ENCODE results near the gene ENTHD1. TPM values are rescaled to one million over a fixed set of nuclear protein-coding genes. Genes with fewer than 3 reads are reported as not detected.
A peak's percentile ranks its signal among the peaks of the same experiment; 100 is the strongest.

Gene ENTHD1
- total RNA-seq, 2 donors from 2014 or later: 0.31 to 1.5 TPM

- Mint-ChIP-seq H3K27ac (peak overlapping the region in 1 of 2 donors; percentile 48), H3K9me3 (no peaks in the 10 kb centered on the region), H3K36me3 (peaks cover 13 to 19% of the 10 kb centered on the region in 2 donors)
- ATAC-seq (peak; percentile 22 to 37), DNase-seq (ENCODE audit: low spot score in 2 of 2) (no peak)
Observed at GRCh38 chr22:39928536-39929520, 35.3 kb upstream of the ENTHD1 start.

GRCh38 chr22:39927544-39927943, 34.0 kb upstream of the ENTHD1 start:
- Mint-ChIP-seq H3K27ac (peak overlapping the region in 1 of 2 donors; percentile 88), H3K9me3 (no peaks in the 10 kb centered on the region), H3K36me3 (peaks cover 13 to 19% of the 10 kb centered on the region in 2 donors)
- DNase-seq (ENCODE audit: low spot score in 2 of 2) (no peak), ATAC-seq (peak; percentile 50 to 62)

- Mint-ChIP-seq H3K9me3 (no peaks in the 10 kb centered on the region), H3K27ac (peak overlapping the region in 1 of 2 donors; percentile 86), H3K36me3 (peaks cover 13 to 19% of the 10 kb centered on the region in 2 donors)
- ATAC-seq (no peak), DNase-seq (ENCODE audit: low spot score in 2 of 2) (no peak)
Observed at GRCh38 chr22:39926753-39927152, 33.2 kb upstream of the ENTHD1 start.

GRCh38 chr22:39925909-39926679, 32.5 kb upstream of the ENTHD1 start:
- Mint-ChIP-seq H3K27ac (peak overlapping the region in 1 of 2 donors; percentile 87), H3K36me3 (peaks cover 13 to 19% of the 10 kb centered on the region in 2 donors), H3K9me3 (no peaks in the 10 kb centered on the region)
- no peak for DNase-seq (ENCODE audit: low spot score in 2 of 2)
- ATAC-seq: peak; percentile 21 to 23

GRCh38 chr22:39925273-39925672, 31.7 kb upstream of the ENTHD1 start:
- peak overlapping the region in 1 of 2 donors; percentile 87 for H3K27ac Mint-ChIP-seq
- ATAC-seq: no peak
- no peak for DNase-seq (ENCODE audit: low spot score in 2 of 2)
- H3K36me3 Mint-ChIP-seq: peaks cover 13 to 19% of the 10 kb centered on the region in 2 donors
- H3K9me3 Mint-ChIP-seq: no peaks in the 10 kb centered on the region

GRCh38 chr22:39924286-39924685, 30.7 kb upstream of the ENTHD1 start:
- no peak for DNase-seq (ENCODE audit: low spot score in 2 of 2)
- H3K36me3 Mint-ChIP-seq: peaks cover 13 to 19% of the 10 kb centered on the region in 2 donors
- ATAC-seq: no peak

GRCh38 chr22:39923696-39924095, 30.1 kb upstream of the ENTHD1 start:
- no peak overlapping the region for H3K27ac Mint-ChIP-seq
- H3K9me3 Mint-ChIP-seq: no peaks in the 10 kb centered on the region
- ATAC-seq (no peak), DNase-seq (ENCODE audit: low spot score in 2 of 2) (no peak)
- H3K36me3 Mint-ChIP-seq: peaks cover 13 to 17% of the 10 kb centered on the region in 2 donors

More at GRCh38 chr22:39924286-39924685, 30.7 kb upstream of the ENTHD1 start:
- Mint-ChIP-seq H3K9me3 (no peaks in the 10 kb centered on the region), H3K27ac (peak overlapping the region in 1 of 2 donors; percentile 11)

GRCh38 chr22:39920134-39920743, 26.7 kb upstream of the ENTHD1 start:
- no peaks in the 10 kb centered on the region for H3K36me3 Mint-ChIP-seq
- no peaks in the 10 kb centered on the region for H3K9me3 Mint-ChIP-seq
- peak overlapping the region; percentile 80 to 95 for H3K27ac Mint-ChIP-seq
- ATAC-seq (peak; percentile 81), DNase-seq (ENCODE audit: low spot score in 2 of 2) (peak in 1 of 2 donors; percentile 63)

- Mint-ChIP-seq H3K36me3 (no peaks in the 10 kb centered on the region), H3K9me3 (no peaks in the 10 kb centered on the region), H3K27ac (peak overlapping the region; percentile 62 to 81)
- ATAC-seq (no peak), DNase-seq (ENCODE audit: low spot score in 2 of 2) (no peak)
Observed at GRCh38 chr22:39917776-39918495, 24.4 kb upstream of the ENTHD1 start.

- no peaks in the 10 kb centered on the region for H3K9me3 Mint-ChIP-seq
- peak overlapping the region; percentile 15 to 62 for H3K27ac Mint-ChIP-seq
- no peak for ATAC-seq
- no peak for DNase-seq (ENCODE audit: low spot score in 2 of 2)
- H3K36me3 Mint-ChIP-seq: no peaks in the 10 kb centered on the region
Observed at GRCh38 chr22:39917197-39917643, 23.7 kb upstream of the ENTHD1 start.

- H3K9me3 Mint-ChIP-seq: no peaks in the 10 kb centered on the region
- H3K27ac Mint-ChIP-seq: peak overlapping the region; percentile 45 to 57
- ATAC-seq (no peak), DNase-seq (ENCODE audit: low spot score in 2 of 2) (no peak)
- H3K36me3 Mint-ChIP-seq: no peaks in the 10 kb centered on the region
Observed at GRCh38 chr22:39916496-39916895, 22.9 kb upstream of the ENTHD1 start.

GRCh38 chr22:39915295-39915726, 21.8 kb upstream of the ENTHD1 start:
- peak in 1 of 2 donors; percentile 19 for ATAC-seq
- Mint-ChIP-seq H3K27ac (peak overlapping the region; percentile 57 to 67), H3K9me3 (no peaks in the 10 kb centered on the region), H3K36me3 (no peaks in the 10 kb centered on the region)
- DNase-seq (ENCODE audit: low spot score in 2 of 2): no peak

GRCh38 chr22:39914584-39914983, 21.0 kb upstream of the ENTHD1 start:
- no peaks in the 10 kb centered on the region for H3K36me3 Mint-ChIP-seq
- ATAC-seq (no peak), DNase-seq (ENCODE audit: low spot score in 2 of 2) (no peak)
- H3K27ac Mint-ChIP-seq: peak overlapping the region in 1 of 2 donors; percentile 95
- H3K9me3 Mint-ChIP-seq: no peaks in the 10 kb centered on the region

GRCh38 chr22:39913886-39914285, 20.3 kb upstream of the ENTHD1 start:
- H3K36me3 Mint-ChIP-seq: no peaks in the 10 kb centered on the region
- no peaks in the 10 kb centered on the region for H3K9me3 Mint-ChIP-seq

GRCh38 chr22:39913321-39913720, 19.8 kb upstream of the ENTHD1 start:
- no peak for ATAC-seq
- no peaks in the 10 kb centered on the region for H3K9me3 Mint-ChIP-seq
- H3K36me3 Mint-ChIP-seq: no peaks in the 10 kb centered on the region
- no peak for DNase-seq (ENCODE audit: low spot score in 2 of 2)
- H3K27ac Mint-ChIP-seq: peak overlapping the region; percentile 78 to 95

More at GRCh38 chr22:39913886-39914285, 20.3 kb upstream of the ENTHD1 start:
- peak overlapping the region; percentile 44 to 95 for H3K27ac Mint-ChIP-seq
- DNase-seq (ENCODE audit: low spot score in 2 of 2): no peak
- ATAC-seq: no peak

Data from activated naive CD4-positive, alpha-beta T cell treated with anti-CD3 and anti-CD28 coated beads, Interleukin-2, amount 50 U/mL, for 72 hours (primary cell).